Adipose tissue (tissue), 3 donors: Measurements from ENCODE around the gene AK1. TPM values are rescaled to one million over a fixed set of nuclear protein-coding genes. Genes with fewer than 3 reads are reported as not detected.

ENCODE experiments used
- H3K27ac ChIP-seq: one replicate; pipeline ENCODE4 v1.5.1; 2013; ENCODE audit warnings: low read depth, low read length
- WGBS, 3 donors: extraction: QIAGEN DNeasy Blood & Tissue Kit; methylation state at CpG; one replicate each; pipeline ENCODE4 v1.1.7; 2013; 5-methylcytosine and 5-hydroxymethylcytosine counted together
- polyA plus RNA-seq, 3 donors: library from polyadenylated mRNA; stranded (reverse); fragments of 200-250 nt; gene quantifications; one replicate each; pipeline ENCODE4 v1.2.3, GENCODE V29; 2013
- donor health status: healthy with polysubstance abuse.
- donor health status: Bipolar disorder and iron deficiency.
- donor health status: healthy.

The AK1 gene
- polyA plus RNA-seq, 3 donors = 20.9 to 85.4 (median 71.1) TPM

GRCh38 chr9:127856729-127857116 lies 20.8 kb downstream of the AK1 start:
- WGBS, 3 donors = 85 to 89% (median 85%) methylated on average over 8 of the region's 8 CpGs
- no peak overlapping the region for H3K27ac ChIP-seq

- 60 to 67% (median 60%) methylated on average over 11 of the region's 11 CpGs for WGBS, 3 donors
- no peak overlapping the region for H3K27ac ChIP-seq
Measured at GRCh38 chr9:127856094-127856728, 21.3 kb downstream of the AK1 start.

- WGBS, 3 donors = 89 to 96% (median 90%) methylated on average over 5 of the region's 5 CpGs
- no peak overlapping the region for H3K27ac ChIP-seq
Measured at GRCh38 chr9:127855522-127855921, 22.0 kb downstream of the AK1 start.

GRCh38 chr9:127854960-127855359 lies 22.5 kb downstream of the AK1 start:
- WGBS, 3 donors = 57 to 74% (median 62%) methylated on average over 11 of the region's 11 CpGs

GRCh38 chr9:127854184-127854806 lies 23.2 kb downstream of the AK1 start, which contains the start of gene ENG:
Gene ENG, minus strand, starts transcription at chr9:127854658. Its CDS starts 303 bp downstream, at chr9:127854355.
- peak within 1 kb of the TSS; percentile 80 for H3K27ac ChIP-seq
- WGBS, 3 donors = 2 to 48% (median 10%) methylated on average over 32 to 37 of the region's 37 CpGs

More at GRCh38 chr9:127854960-127855359, 22.5 kb downstream of the AK1 start:
- H3K27ac ChIP-seq = peak overlapping the region; percentile 80

- no peak overlapping the region for H3K27ac ChIP-seq
- WGBS, 3 donors = 20 to 64% (median 31%) methylated on average over 13 of the region's 13 CpGs
Measured at GRCh38 chr9:127853312-127854183, 23.9 kb downstream of the AK1 start.

GRCh38 chr9:127852829-127853228 lies 24.6 kb downstream of the AK1 start:
- H3K27ac ChIP-seq = no peak overlapping the region
- 54 to 83% (median 70%) methylated on average over 9 of the region's 9 CpGs for WGBS, 3 donors

GRCh38 chr9:127850286-127850830 lies 27.1 kb downstream of the AK1 start:
- 82 to 84% (median 83%) methylated on average over 17 of the region's 17 CpGs for WGBS, 3 donors
- H3K27ac ChIP-seq = no peak overlapping the region

- H3K27ac ChIP-seq = no peak overlapping the region
- WGBS, 3 donors = 89 to 96% (median 96%) methylated on average over 9 to 10 of the region's 10 CpGs
Measured at GRCh38 chr9:127848756-127849504, 28.5 kb downstream of the AK1 start.

- 73 to 79% (median 77%) methylated on average over 12 of the region's 12 CpGs for WGBS, 3 donors
- H3K27ac ChIP-seq = no peak overlapping the region
Measured at GRCh38 chr9:127847833-127848755, 29.4 kb downstream of the AK1 start.

- no peak overlapping the region for H3K27ac ChIP-seq
- WGBS, 3 donors = 47 to 62% (median 54%) methylated on average over 6 of the region's 6 CpGs
Measured at GRCh38 chr9:127847178-127847510, 30.3 kb downstream of the AK1 start.

- peak overlapping the region; percentile 61 for H3K27ac ChIP-seq
- WGBS, 3 donors = 36 to 54% (median 53%) methylated on average over 17 to 18 of the region's 18 CpGs
Measured at GRCh38 chr9:127846443-127847177, 30.9 kb downstream of the AK1 start.

- WGBS, 3 donors = 97 to 98% (median 97%) methylated on average over 4 of the region's 4 CpGs
- peak overlapping the region; percentile 0 for H3K27ac ChIP-seq
Measured at GRCh38 chr9:127845619-127846018, 31.9 kb downstream of the AK1 start.

GRCh38 chr9:127844821-127845359 lies 32.6 kb downstream of the AK1 start:
- H3K27ac ChIP-seq = peak overlapping the region; percentile 6
- 57 to 78% (median 57%) methylated on average over 16 of the region's 16 CpGs for WGBS, 3 donors

GRCh38 chr9:127841087-127841835 lies 36.2 kb downstream of the AK1 start:
- 81 to 86% (median 81%) methylated on average over 15 of the region's 15 CpGs for WGBS, 3 donors
- H3K27ac ChIP-seq = no peak overlapping the region
